Neural cell (in vitro differentiated cells): ENCODE measurements around the gene PIGC. TPM values are rescaled to one million over a fixed set of nuclear protein-coding genes. Genes with fewer than 3 reads are reported as not detected.
A peak's percentile ranks its signal among the peaks of the same experiment; 100 is the strongest.

Experiments
- H2AFZ ChIP-seq: fragments of 200-600, 300-800 bp; sonication (generic), shearing (Covaris generic); 2 replicates; pipeline ENCODE4 v1.6.0; 2014; ENCODE audit warnings: low read depth, mild to moderate bottlenecking, antibody characterized with exemption, low read length, moderate library complexity
- H3F3A ChIP-seq: fragments of 200-600 bp; shearing (Covaris generic); 2 replicates; pipeline ENCODE4 v1.6.1; 2016; ENCODE audit warnings: mild to moderate bottlenecking, moderate library complexity, mixed read lengths, antibody characterized with exemption, low read length; ENCODE audit not compliant: insufficient read depth, poor library complexity, severe bottlenecking
- H3K27ac ChIP-seq: fragments of 200-600, 300-800 bp; sonication (generic), shearing (Covaris generic); 2 replicates; pipeline ENCODE4 v1.5.1; 2014; ENCODE audit warnings: mild to moderate bottlenecking, low read length, moderate library complexity
- H3K27me3 ChIP-seq: fragments of 300-800, 200-600 bp; sonication (generic), shearing (Covaris generic); 2 replicates; pipeline ENCODE4 v1.6.0; 2014; ENCODE audit warnings: mild to moderate bottlenecking, low read depth, low read length, moderate library complexity; ENCODE audit not compliant: insufficient read depth
- H3K36me3 ChIP-seq: fragments of 300-800, 200-600 bp; sonication (generic), shearing (Covaris generic); 2 replicates; pipeline ENCODE4 v1.5.1; 2014; ENCODE audit warnings: mild to moderate bottlenecking, antibody characterized with exemption, low read length, moderate library complexity; ENCODE audit not compliant: insufficient read depth
- H3K4me2 ChIP-seq: fragments of 300-800, 200-600 bp; sonication (generic), shearing (Covaris generic); 2 replicates; pipeline ENCODE4 v1.6.0; 2014; ENCODE audit warnings: mild to moderate bottlenecking, low read length
- H3K4me3 ChIP-seq: fragments of 300-800, 200-600 bp; sonication (generic), shearing (Covaris generic); 2 replicates; pipeline ENCODE4 v1.5.1; 2014; ENCODE audit warnings: mild to moderate bottlenecking, low read length, moderate library complexity
- H3K79me2 ChIP-seq: fragments of 200-600 bp; shearing (Covaris generic); replicated peaks from 2 replicates; pipeline ENCODE4 v1.6.0; 2014; ENCODE audit warnings: mild to moderate bottlenecking, low read length, moderate library complexity; ENCODE audit not compliant: insufficient read depth
- H3K9ac ChIP-seq: fragments of 300-800, 200-600 bp; sonication (generic), shearing (Covaris generic); 2 replicates; pipeline ENCODE4 v1.6.1; 2016; ENCODE audit warnings: mild to moderate bottlenecking, low read length, mixed read lengths
- H3K9me2 ChIP-seq: fragments of 200-600 bp; shearing (Covaris generic); 2 replicates; pipeline ENCODE4 v1.6.1; 2016; ENCODE audit warnings: mild to moderate bottlenecking, low read length, mixed read lengths; ENCODE audit not compliant: insufficient read depth
- H3K9me3 ChIP-seq: fragments of 200-600, 300-800 bp; sonication (generic), shearing (Covaris generic); 2 replicates; pipeline ENCODE4 v1.6.1; 2016; ENCODE audit warnings: mild to moderate bottlenecking, mixed run types, low read length, moderate library complexity, mixed read lengths
- H4K20me1 ChIP-seq: fragments of 200-600 bp; shearing (Covaris generic); 2 replicates; pipeline ENCODE4 v1.6.1; 2016; ENCODE audit warnings: mild to moderate bottlenecking, mixed run types; ENCODE audit not compliant: insufficient read depth
- CTCF ChIP-seq: fragments of 450-650 bp; IDR thresholded peaks from 2 replicates; pipeline ENCODE4 v1.5.1; 2014; ENCODE audit warnings: antibody characterized with exemption, mild to moderate bottlenecking, moderate library complexity; ENCODE audit not compliant: poor library complexity, severe bottlenecking
- EP300 ChIP-seq: fragments of 450-650 bp; conservative IDR thresholded peaks from 2 replicates; pipeline ENCODE4 v1.6.1; 2014; ENCODE audit warnings: antibody characterized with exemption, mild to moderate bottlenecking, moderate library complexity; ENCODE audit not compliant: poor library complexity, severe bottlenecking
- MXI1 ChIP-seq: fragments of 450-650 bp; conservative IDR thresholded peaks from 2 replicates; pipeline ENCODE4 v1.6.1; 2014; ENCODE audit warnings: antibody characterized with exemption, mild to moderate bottlenecking; ENCODE audit not compliant: poor library complexity, severe bottlenecking
- POLR2AphosphoS5 ChIP-seq: IDR thresholded peaks from 2 replicates; pipeline ENCODE4 v1.6.1; 2012
- REST ChIP-seq: IDR thresholded peaks from 2 replicates; pipeline ENCODE4 v1.6.1; 2012; ENCODE audit warnings: borderline replicate concordance
- TAF1 ChIP-seq: IDR thresholded peaks from 2 replicates; pipeline ENCODE4 v1.6.1; 2012; ENCODE audit warnings: low read depth
- polyA plus RNA-seq: library from polyadenylated mRNA; depleted of rRNA; stranded (reverse); fragments of >200 nt; gene quantifications from 2 replicates; pipeline ENCODE4 v1.2.3, GENCODE V29; 2014

The PIGC gene
- polyA plus RNA-seq, 1 donor from 2014 or later = 69.3 TPM

- Histone ChIP-seq H3K79me2 (no peaks in the 10 kb centered on the region), H3K9ac (no peak overlapping the region), H3K36me3 (no peaks in the 10 kb centered on the region), H3F3A (no peaks in the 10 kb centered on the region), H3K4me2 (no peak overlapping the region), H4K20me1 (no peaks in the 10 kb centered on the region), H3K27ac (no peak overlapping the region), H3K9me2 (no peaks in the 10 kb centered on the region), H3K4me3 (no peak overlapping the region), H3K27me3 (no peaks in the 10 kb centered on the region), H3K9me3 (no peaks in the 10 kb centered on the region), H2AFZ (no peak overlapping the region)
- TF ChIP-seq EP300 (no peak), TAF1 (no peak), POLR2AphosphoS5 (no peak), CTCF (no peak), MXI1 (no peak)
These were observed 43.2 kb downstream of the PIGC start for GRCh38 chr1:172400722-172401105.

GRCh38 chr1:172399756-172400721 is 43.8 kb downstream of the PIGC start:
- H4K20me1 ChIP-seq = no peaks in the 10 kb centered on the region
- H3F3A ChIP-seq = no peaks in the 10 kb centered on the region
- H3K9me3 ChIP-seq = no peaks in the 10 kb centered on the region
- no peaks in the 10 kb centered on the region for H3K36me3 ChIP-seq
- H3K9ac ChIP-seq = no peak overlapping the region
- TF ChIP-seq CTCF (peak; percentile 6), REST (no peak)
- H3K27ac ChIP-seq = no peak overlapping the region
- H3K27me3 ChIP-seq = no peaks in the 10 kb centered on the region
- H3K79me2 ChIP-seq = no peaks in the 10 kb centered on the region
- no peak overlapping the region for H3K4me3 ChIP-seq
- H3K9me2 ChIP-seq = no peaks in the 10 kb centered on the region
- no peak overlapping the region for H3K4me2 ChIP-seq
- no peak overlapping the region for H2AFZ ChIP-seq
